SH-SY5Y (cell line): Measurements from ENCODE around the gene LSM6.

ENCODE experiments used
- GATA2 ChIP-seq: IDR thresholded peaks from 2 replicates; pipeline ENCODE4 v1.6.1; 2011; ENCODE audit warnings: mild to moderate bottlenecking, low read depth, low read length
- GATA3 ChIP-seq: IDR thresholded peaks from 2 replicates; pipeline ENCODE4 v1.6.1; 2011; ENCODE audit warnings: low read depth, mild to moderate bottlenecking, low read length, moderate library complexity

LSM6 gene

GRCh38 chr4:146212781-146213180 is 37.3 kb downstream of the LSM6 start:
- TF ChIP-seq GATA2 (no peak), GATA3 (no peak)

GRCh38 chr4:146214238-146214637 is 38.7 kb downstream of the LSM6 start, which contains the start of gene REELD1:
Gene REELD1, plus strand, starts transcription at chr4:146214538. Its CDS starts 2,415 bp downstream, at chr4:146216953.
- no peak for TF ChIP-seq GATA3
- TF ChIP-seq GATA2, result no peak

DNA sequence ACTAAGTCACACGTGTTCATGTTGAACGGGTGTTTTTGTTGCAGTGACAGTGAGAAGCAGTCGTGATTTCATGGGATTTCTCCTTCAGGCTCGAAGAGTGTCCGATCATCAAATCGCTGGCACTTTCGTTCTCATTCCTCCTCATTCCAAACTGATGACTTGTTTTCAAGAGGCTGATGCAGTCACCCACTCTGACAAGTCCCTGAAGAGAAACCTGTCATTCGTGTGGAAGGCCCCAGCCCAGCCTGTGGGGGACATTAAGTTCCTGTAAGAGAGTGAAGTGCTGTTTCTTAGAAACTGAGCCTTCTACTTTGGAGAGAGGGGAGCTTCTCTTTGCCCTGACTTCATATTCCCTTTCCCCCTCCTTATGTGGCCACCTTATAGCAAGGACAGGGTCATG is 46.8 kb downstream of the LSM6 start:
- TF ChIP-seq GATA3 (no peak), GATA2 (no peak)

DNA sequence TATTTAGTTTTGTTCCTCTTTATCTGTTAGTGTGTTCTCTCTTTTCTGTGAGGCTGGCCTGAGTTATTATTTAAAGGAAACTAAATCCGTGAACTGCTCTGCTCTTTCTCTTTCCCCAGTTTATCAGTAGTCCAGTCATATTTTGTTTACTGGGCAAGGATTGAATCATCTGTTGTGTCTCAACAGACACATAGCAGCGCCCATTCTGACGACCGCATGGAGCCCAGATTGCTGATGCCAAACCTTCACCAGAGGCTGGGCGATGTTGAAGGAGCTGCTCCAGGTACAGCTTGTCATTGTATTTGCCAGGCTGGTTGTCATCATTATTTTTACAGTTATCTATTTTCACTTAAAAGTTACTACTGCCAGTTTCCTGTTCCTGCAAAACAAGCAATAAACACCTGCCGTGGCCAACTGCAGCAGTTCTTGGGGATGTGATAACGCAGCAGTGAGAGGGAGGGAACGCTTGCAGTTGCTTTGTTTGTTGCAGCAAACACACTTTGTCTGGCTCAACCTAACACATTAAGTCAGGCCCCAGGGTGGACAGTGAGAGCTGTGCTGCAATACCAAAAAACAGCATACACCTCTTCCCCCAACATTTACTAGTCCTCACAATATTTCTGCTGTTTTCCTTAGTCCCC is 48.9 kb downstream of the LSM6 start:
- TF ChIP-seq GATA2 (no peak), GATA3 (no peak)

DNA sequence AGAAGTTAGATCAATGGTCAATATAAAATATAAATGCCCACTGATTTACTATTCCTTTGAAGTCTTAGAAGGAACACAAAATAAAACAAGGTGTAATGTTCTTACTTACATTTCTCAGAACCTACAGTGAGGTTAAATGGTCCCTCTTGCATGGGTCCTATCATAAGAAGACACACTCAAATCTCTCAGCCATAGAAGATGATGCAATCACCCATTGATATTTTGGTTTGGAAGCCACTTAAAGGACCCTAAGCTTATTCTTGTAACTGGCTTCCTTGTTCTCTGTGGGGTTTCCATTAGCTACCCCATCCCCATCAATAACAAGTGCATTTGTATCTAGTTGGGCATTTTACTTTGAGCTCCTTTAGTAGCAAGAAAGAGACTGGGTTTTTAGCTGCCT is 53.9 kb downstream of the LSM6 start:
- TF ChIP-seq GATA3 (no peak), GATA2 (no peak)

DNA sequence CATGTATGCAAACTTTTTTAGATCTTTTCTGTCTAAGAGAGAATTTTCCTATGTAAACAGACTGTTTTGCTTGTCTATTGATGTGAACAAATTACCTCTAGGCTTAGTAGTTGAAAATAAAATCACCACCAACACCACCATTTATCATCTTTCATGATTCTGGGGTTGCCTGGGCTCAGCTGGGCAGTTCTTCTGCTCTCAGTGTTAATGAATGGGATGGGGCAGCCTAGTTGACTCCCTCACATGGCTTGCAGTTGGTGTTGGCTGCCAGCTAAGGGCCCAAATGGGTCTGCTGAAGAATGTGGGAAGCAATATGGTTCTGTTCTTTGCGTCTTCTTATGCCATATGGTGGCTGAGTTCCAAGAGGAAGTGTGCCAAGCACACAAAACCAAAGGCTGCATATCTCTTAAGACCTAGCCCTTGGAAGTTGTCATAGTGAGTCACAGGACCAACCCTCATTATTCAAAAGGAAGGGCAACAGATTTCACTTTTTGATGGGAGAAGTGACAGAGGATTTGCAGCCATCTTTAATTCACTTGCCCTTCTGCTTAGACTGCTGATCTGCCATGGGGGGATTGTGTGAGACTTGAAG is 56.7 kb downstream of the LSM6 start:
- TF ChIP-seq GATA3 (no peak), GATA2 (no peak)

- no peak for TF ChIP-seq GATA3
- TF ChIP-seq GATA2, result no peak
Observed at GRCh38 chr4:146235654-146236177, 60.2 kb downstream of the LSM6 start.

DNA sequence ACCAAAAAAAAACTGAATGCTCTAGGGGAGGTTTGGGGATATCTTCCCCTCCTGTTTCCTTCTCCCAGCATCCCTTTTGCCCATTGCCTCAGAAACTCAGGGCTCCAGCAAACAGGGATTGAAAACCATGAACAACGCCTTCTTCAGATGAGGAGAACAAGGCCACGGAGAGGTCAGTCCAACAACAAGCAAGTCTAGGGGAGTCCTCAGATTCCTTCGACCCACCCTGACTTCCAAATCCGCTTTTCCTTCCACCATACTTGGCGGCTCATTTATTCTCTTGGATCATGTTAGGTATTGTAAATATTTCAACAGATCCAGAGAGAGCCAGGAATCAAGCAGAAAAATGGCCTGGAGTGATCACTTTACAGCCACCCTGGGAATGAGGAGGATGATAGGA is 60.7 kb downstream of the LSM6 start:
- TF ChIP-seq GATA2 (no peak), GATA3 (no peak)

- TF ChIP-seq GATA2 (peak; percentile 94), GATA3 (peak; percentile 87)
Observed at GRCh38 chr4:146237092-146237491, 61.6 kb downstream of the LSM6 start.

GRCh38 chr4:146238107-146238506 is 62.6 kb downstream of the LSM6 start:
- TF ChIP-seq GATA3 (no peak), GATA2 (no peak)
